ENCODE results near the gene MORN1.

Gene MORN1

DNA sequence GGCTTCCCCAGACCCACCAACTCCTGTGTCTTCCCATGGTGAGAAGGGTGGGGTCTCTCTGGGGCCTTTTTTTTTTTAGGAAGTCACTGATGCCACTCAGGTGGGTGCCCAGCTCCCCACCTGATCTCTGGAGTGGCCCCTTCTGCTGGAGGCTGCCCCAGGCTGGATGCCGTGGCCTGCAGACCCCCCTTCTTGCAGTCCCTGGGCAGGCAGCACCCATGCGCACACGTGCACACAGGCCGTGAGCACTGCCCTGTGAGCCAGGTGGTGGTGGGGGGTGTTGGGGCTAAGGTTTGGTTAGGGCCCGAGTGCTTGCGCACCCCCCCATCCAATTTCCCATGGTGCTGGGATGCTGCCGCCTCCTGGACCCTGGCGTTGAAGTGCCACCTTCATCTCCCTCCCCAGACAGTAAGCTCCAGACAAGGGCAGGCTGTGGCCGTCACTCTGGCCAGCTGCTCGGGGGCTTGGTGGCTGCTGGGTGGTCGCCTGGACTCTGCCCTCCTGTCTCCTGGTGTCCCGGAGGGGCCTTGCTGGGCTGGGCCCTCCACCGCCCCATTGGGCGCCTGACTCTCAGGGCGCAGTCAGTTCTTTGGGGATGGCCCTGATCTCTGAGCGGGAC is 112.7 kb downstream of the MORN1 start:
- DNase-seq = no peak

DNA sequence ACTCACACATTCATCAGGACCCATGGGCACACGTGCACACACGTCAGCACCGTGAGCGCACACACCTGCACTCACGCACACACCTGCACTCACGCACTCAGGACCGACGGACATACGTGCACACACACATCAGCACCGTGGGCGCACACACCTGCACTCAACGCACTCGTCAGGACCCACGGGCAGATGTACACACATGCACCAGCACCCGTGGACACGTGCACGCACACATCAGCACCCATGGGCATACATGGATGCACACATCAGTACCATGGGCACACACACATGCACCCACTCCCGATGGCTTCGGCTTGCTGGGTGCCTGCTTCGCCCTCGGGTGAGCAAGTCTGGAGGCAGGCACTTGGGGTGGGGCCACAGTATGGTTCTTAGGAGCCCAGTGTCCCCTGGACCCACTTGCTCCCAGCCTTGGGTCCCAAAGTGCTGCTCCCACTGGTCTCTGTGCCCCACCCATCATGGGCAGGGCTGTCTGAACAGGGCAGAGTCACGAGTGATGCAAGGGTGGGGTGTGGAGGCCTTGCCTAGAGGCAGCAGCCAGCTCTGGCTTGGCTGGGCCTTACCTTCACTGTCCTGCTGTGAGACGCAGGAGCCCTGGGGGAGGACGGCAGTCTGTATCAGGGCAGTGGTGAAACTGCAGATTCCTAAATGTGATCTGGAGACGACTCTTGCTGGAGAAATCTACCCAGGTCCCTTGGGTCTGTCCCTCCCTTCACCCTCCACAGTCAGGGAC is 113.4 kb downstream of the MORN1 start:
- DNase-seq = no peak

DNA sequence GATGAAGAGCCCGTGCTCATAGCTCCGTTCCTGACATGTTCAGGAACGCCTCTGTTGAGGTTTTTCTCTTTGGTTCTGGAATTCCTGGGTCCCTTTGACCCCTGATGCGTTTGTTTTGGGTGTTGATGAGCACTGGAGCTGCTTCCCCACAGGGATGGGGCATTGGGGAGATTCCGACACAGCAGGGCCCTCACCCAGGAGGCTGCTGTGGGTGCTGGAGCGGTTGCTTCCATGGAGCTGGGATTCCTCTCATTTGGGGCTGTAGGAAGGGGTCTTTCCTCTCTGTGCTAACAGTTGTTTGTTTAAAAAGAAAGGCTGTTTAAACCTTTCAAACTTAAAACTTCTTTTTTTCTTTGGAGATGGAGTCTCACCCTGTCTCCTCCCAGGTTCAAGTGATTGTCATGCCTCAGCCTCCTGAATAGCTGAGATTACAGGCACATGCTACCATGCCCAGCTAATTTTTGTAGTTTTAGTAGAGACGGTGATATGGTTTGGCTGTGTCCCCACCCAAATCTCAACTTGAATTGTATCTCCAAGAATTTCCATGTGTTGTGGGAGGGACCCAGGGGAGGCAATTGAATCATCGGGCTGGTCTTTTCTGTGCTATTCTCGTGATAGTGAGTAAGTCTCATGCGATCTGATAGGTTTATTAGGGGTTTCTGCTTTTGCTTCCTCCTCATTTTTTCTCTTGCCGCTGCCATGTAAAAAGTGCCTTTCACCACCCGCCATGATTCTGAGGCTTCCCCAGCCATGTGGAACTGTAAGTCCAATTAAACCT is 114.4 kb downstream of the MORN1 start:
- DNase-seq = peak in 1 of 56 donors; percentile 25

DNA sequence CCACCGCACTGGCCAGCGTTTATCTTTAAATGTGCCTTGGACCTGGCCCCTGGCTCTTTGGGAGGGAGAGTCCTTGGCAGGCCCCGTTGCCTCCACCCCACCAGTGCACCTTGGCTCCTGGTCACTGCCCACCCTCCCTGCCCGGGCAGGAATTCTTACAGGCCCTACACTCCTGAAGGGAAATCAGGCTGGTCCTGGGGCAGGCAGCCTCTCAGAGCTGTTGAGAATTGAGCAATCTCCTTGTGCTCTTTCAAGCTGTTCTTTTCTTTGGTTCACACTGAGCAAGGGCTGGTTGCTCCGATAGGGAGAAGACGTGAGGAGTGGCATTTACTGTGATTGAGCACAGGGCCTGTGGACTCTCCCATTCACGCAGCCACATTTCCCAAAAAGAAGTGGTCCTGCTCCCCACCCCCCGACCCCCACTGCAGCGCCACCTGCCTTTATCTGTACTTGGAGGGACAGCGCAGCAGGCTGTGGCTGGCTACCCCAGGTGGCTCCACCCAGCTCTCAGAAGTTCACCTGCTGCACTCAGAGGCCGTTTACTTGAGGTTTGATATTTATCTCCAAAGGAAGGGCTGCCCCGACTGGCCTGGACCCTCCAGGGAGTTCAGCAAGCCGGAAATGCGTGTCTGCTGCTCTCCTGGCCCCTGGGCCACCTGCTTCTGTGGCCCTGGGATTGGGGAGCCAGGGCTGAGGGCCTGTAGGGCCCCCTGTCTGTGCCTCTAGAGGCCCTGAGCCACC is 115.4 kb downstream of the MORN1 start:
- DNase-seq = no peak

DNA sequence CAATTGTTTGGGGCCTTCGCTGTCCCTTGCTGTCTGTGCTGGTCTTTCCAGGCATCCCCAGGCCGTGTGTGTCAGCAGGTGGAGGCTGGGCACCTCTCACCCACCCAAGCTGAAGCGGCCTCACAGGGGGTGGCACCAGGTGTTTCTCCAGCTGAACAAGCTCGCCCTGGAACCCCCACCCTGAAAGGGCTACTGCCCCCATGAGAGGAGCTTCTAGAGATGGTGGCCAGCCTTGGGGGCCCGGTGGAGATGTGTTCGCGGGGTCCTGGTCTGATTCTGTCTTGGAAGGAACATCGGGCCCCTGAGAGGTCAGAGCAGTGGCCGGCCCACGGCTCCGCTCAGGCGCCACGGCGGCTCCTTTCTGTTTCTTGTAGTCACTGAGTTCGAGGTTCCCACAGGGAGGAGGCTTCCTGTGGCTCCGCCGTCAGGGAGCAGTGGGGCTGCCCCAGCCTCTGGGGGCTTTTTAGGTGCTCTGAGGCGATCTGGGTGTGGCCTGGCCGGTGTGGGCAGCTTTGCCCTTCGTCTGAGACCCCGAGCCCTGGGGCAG is 116.4 kb downstream of the MORN1 start:
- no peak for DNase-seq

DNA sequence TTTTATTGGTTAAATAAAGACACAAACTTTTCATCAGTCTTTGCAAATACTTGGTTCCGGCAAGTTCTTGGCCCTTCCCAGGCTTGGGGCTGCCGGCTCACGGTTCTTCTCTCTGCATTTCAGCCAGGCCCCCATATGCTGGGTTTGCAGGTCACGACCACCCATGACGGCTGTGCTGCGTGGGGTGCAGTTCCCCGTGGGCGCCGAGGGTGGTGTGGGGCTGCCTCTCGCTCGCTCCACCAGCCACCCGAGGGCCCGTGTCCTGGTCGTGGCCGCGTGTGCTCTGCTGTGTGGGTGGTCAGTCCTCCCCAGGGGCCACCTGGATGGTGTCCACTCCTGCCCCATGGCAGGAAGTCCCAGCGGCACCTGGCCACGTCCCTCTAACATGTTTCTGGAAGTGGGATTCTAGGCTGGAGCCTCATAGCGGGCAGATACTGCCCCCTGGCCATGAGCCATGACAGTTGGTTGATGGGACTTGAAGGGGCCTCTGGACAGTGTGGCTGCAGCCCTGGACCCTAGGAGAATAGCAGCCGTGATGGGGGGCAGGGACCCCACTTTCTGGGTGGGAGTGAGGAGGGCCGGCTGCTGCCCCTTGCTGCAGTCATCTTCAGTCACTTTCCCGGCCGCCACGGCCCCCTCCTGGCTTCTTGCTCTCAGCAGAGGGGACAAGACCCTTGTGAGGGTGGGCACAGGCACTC is 117.0 kb downstream of the MORN1 start:
- DNase-seq = no peak

DNA sequence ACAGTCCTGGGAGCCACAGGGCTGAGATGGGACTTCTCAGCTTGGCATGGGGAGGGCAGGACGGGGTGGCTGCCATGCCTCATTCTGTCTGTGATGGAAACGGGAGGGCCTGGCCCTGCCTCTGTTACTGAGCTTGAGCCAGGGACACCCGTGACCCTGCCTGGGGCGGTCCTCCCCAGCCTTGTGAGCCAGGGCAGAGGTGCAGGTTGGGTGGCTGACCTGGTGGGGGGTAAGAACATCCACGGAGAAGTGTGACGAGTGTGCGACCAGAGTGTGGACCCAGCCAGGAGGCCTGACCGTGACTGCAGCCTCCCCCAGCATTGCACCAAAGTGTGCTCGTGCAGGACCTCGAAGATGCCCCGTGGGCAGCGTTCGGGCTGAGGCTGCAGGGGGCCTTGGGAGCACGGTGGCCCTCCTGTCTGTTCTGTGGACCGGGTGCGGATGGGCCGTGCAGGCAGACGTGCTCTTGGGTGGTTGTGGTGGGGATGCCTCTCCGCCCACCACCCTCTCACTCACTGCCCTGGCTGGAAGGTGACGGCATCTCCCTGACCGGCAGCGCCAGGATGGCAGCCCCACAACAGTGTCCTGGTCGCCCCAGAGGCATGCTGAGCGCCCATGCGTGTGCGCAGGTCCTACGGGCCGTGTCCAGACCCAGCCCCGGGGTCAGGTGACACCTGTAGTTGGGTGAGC is 117.8 kb downstream of the MORN1 start:
- DNase-seq = peak in 1 of 56 donors; percentile 34

DNA sequence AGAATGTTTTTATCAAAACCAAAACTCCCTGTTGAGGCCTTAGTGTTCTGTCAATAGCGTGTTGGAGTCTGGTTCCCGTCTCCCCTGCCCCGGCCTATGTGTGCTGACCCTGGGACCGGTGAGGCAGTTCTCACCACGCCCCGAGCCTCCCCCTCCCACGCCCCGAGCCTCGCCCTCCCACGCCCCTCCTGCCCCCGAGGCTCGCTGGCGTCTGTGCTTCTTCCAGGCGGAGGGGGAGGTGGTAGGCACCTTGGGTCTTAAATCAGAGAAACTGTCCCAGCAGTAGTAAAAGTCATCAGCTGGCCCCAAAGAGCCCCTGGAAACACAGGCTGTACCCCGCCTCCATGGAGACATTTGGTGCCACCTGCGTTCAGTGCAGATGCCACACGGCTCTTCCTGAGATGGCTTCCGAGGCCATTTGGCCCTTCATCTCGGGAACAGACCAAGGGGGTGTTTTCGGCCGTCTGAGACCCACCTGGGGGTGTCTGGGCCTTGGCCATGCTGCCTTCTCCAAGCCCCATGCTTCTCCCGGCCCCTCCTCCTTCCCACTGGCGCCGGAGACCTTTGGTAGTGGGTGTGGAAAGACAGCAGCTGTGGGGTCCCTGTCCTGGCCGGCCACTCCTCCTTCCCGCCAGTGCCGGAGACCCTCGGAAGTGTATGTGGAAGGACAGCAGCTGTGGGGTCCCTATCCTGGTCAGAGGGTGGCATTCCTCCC is 118.5 kb downstream of the MORN1 start:
- DNase-seq = no peak

DNA sequence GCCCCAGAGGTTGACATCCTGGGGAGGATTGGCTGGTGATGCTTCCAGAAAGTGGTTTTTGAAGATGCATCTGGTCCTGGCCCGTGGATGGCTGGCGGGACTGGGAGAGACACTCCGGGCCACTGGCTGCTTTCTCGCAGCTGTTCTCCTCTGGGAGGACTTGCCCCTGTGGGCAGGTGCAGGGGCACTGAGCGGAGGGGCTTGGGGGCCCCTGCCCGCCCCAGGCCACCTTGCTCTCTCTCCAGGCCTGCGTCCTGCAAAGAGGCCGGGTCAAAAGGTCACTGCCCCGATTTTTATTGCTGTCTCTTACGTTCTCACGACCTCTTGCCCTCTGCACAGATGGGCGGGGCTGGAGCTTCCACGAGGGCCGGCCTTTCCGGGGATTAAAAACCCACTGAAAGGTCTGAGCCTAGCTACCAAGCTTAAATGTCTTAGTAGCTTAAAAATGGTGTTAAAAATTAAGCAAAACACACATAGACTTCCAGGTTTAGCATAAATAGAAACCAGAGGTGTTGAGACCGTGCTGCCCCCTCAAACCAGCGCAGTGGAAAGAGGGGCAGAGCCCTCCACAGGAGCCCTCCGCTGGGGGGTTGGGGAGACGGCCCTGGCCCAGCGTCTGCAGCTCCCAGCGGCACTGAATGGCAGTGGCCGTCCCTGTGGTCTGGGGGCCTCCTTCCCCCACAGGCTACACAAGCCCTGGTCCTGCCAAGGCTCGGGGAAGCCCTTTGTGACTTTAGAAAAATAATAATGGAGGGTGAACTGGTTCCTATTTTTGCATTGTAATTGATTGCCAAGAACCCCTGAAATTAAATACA is 119.3 kb downstream of the MORN1 start:
- DNase-seq = no peak
